HepG2 (cell line): ENCODE results near the gene HMGN4. TPM values are rescaled to one million over a fixed set of nuclear protein-coding genes. Genes with fewer than 3 reads are reported as not detected.
A peak's percentile ranks its signal among the peaks of the same experiment; 100 is the strongest.

Source experiments
- BRCA1 ChIP-seq: sonication (generic); formaldehyde crosslinking; IDR thresholded peaks from 2 replicates; pipeline ENCODE4 v1.4.0; 2020; ENCODE audit warnings: missing genetic modification reagents
- CCDC6 ChIP-seq: sonication (generic); formaldehyde crosslinking; IDR thresholded peaks from 2 replicates; pipeline ENCODE4 v1.8.1; 2022; ENCODE audit warnings: mild to moderate bottlenecking, missing genetic modification reagents, moderate library complexity
- CSRNP1 ChIP-seq: sonication (generic); formaldehyde crosslinking; IDR thresholded peaks from 2 replicates; pipeline ENCODE4 v1.8.1; 2023; ENCODE audit warnings: mild to moderate bottlenecking, missing genetic modification reagents
- HCFC1 ChIP-seq: fragments of 150-350 bp; IDR thresholded peaks from 2 replicates; pipeline ENCODE4 v1.6.1; 2014; ENCODE audit warnings: low read depth, low read length
- HOXD1 ChIP-seq: sonication (generic); formaldehyde crosslinking; IDR thresholded peaks from 2 replicates; pipeline ENCODE4 v1.5.0; 2020; ENCODE audit warnings: missing genetic modification reagents
- KAT7 ChIP-seq: IDR thresholded peaks from 2 replicates; pipeline ENCODE4 v1.6.1; 2018; ENCODE audit warnings: borderline replicate concordance, missing compliant biosample characterization
- KDM6A ChIP-seq: IDR thresholded peaks from 2 replicates; pipeline ENCODE4 v1.6.1; 2016; ENCODE audit warnings: low read depth
- NFIB ChIP-seq: sonication (generic); formaldehyde crosslinking; IDR thresholded peaks from 2 replicates; pipeline ENCODE4 v1.9.0; 2021; ENCODE audit warnings: missing genetic modification reagents, mild to moderate bottlenecking, borderline replicate concordance
- NKX3-1 ChIP-seq: sonication (generic); formaldehyde crosslinking; IDR thresholded peaks from 2 replicates; pipeline ENCODE4 v1.5.0; 2020; ENCODE audit warnings: missing genetic modification reagents
- PAWR ChIP-seq: sonication (generic); formaldehyde crosslinking; IDR thresholded peaks from 2 replicates; pipeline ENCODE4 v1.4.0; 2020; ENCODE audit warnings: missing genetic modification reagents, mild to moderate bottlenecking, borderline replicate concordance
- PHB2 ChIP-seq: fragments of 450-650 bp; IDR thresholded peaks from 2 replicates; pipeline ENCODE4 v1.6.1; 2018; ENCODE audit not compliant: partially characterized antibody
- POGZ ChIP-seq: sonication (generic); formaldehyde crosslinking; IDR thresholded peaks from 2 replicates; pipeline ENCODE4 v1.4.0; 2020; ENCODE audit warnings: mild to moderate bottlenecking, missing genetic modification reagents
- POLR2AphosphoS2 ChIP-seq: IDR thresholded peaks from 2 replicates; pipeline ENCODE4 v1.6.1; 2011; ENCODE audit warnings: low read depth, low read length, improper control_type of control experiment
- RAD51 ChIP-seq: fragments of 450-650 bp; IDR thresholded peaks from 2 replicates; pipeline ENCODE4 v1.6.1; 2016; ENCODE audit warnings: borderline replicate concordance
- RBFOX2 ChIP-seq: fragments of 200-400 bp; formaldehyde crosslinking; IDR thresholded peaks from 2 replicates; pipeline ENCODE4 v1.6.1; 2017; ENCODE audit warnings: low read depth, mild to moderate bottlenecking, low read length
- RBM22 ChIP-seq: fragments of 200-400 bp; formaldehyde crosslinking; optimal IDR thresholded peaks from 2 replicates; pipeline ENCODE3; 2017; ENCODE audit warnings: mild to moderate bottlenecking, low read length, moderate library complexity
- SMAD1 ChIP-seq: sonication (generic); formaldehyde crosslinking; IDR thresholded peaks from 2 replicates; pipeline ENCODE4 v1.4.0; 2020; ENCODE audit warnings: missing genetic modification reagents, low read depth, mild to moderate bottlenecking, borderline replicate concordance
- SMAD3 ChIP-seq: sonication (generic); formaldehyde crosslinking; IDR thresholded peaks from 2 replicates; pipeline ENCODE4 v1.4.0; 2020; ENCODE audit warnings: missing genetic modification reagents
- STAG1 ChIP-seq: sonication (generic); formaldehyde crosslinking; IDR thresholded peaks from 2 replicates; pipeline ENCODE4 v1.4.0; 2020; ENCODE audit warnings: missing genetic modification reagents
- ZFP82 ChIP-seq: sonication (generic); formaldehyde crosslinking; IDR thresholded peaks from 2 replicates; pipeline ENCODE4 v1.5.1; 2020; ENCODE audit warnings: mild to moderate bottlenecking, missing genetic modification reagents, borderline replicate concordance
- ZNF382 ChIP-seq: sonication (generic); formaldehyde crosslinking; IDR thresholded peaks from 2 replicates; pipeline ENCODE4 v1.5.0; 2020; ENCODE audit warnings: missing genetic modification reagents, mild to moderate bottlenecking, borderline replicate concordance
- ZNF460 ChIP-seq: sonication (generic); formaldehyde crosslinking; IDR thresholded peaks from 2 replicates; pipeline ENCODE4 v1.5.1; 2020; ENCODE audit warnings: missing genetic modification reagents, mild to moderate bottlenecking, borderline replicate concordance
- ZNF773 ChIP-seq: sonication (generic); formaldehyde crosslinking; IDR thresholded peaks from 2 replicates; pipeline ENCODE4 v1.4.0; 2020; ENCODE audit warnings: missing genetic modification reagents, borderline replicate concordance
- ZNF83 ChIP-seq: sonication (generic); formaldehyde crosslinking; IDR thresholded peaks from 2 replicates; pipeline ENCODE4 v1.4.0; 2020; ENCODE audit warnings: missing genetic modification reagents, mild to moderate bottlenecking, borderline replicate concordance
- ZSCAN9 ChIP-seq: IDR thresholded peaks from 2 replicates; pipeline ENCODE4 v1.6.1; 2016; ENCODE audit warnings: borderline replicate concordance
- polyA plus RNA-seq, 8 experiments: library from polyadenylated mRNA; depleted of rRNA in 3 of 8; stranded (reverse) in 7 of 8; unstranded in 1 of 8; fragments of >200 nt; fragmentation: Illumina TruSeq in 4 of 8; extraction: Trizol in 4 of 8; gene quantifications; 2 replicates each; pipeline versions ENCODE4 v1.2.1 to v1.2.3, GENCODE V29; 2011 to 2016; ENCODE audit warnings: low read depth in 4 of 8, missing spikeins in 1 of 8, mixed read lengths in 1 of 8; ENCODE audit not compliant: insufficient read depth in 1 of 8
- total RNA-seq, 5 experiments: library from RNA; depleted of rRNA; stranded (reverse); fragments of >200 nt; fragmentation: Illumina TruSeq; extraction: Trizol; gene quantifications; 2 replicates each; pipeline ENCODE4 v1.2.3, GENCODE V29; 2016; ENCODE audit warnings: low read depth in 1 of 5
- TF ChIP-seq, protein P1 (sequence below): sonication (generic); formaldehyde crosslinking; IDR thresholded peaks from 2 replicates; pipeline ENCODE4 v1.4.0; 2020; ENCODE audit warnings: missing genetic modification reagents
- TF ChIP-seq, protein P2 (sequence below): sonication (generic); formaldehyde crosslinking; IDR thresholded peaks from 2 replicates; pipeline ENCODE4 v1.5.0; 2020; ENCODE audit warnings: missing genetic modification reagents, mild to moderate bottlenecking, borderline replicate concordance
- TF ChIP-seq, protein P3 (sequence below): sonication (generic); formaldehyde crosslinking; IDR thresholded peaks from 2 replicates; pipeline ENCODE4 v1.5.0; 2020; ENCODE audit warnings: missing genetic modification reagents

Gene HMGN4
- total and polyA plus RNA-seq, 2 of the 13 experiments (the other 11 are each of a cell fraction or from before 2014, with no cell fraction given) = 39.9 to 52.1 TPM

GRCh38 chr6:26576929-26577719, 39.0 kb downstream of the HMGN4 start (continued):
- TF ChIP-seq RBM22 (no peak), BRCA1 (CRISPR knock-in tag) (no peak), RBFOX2 (no peak), POLR2AphosphoS2 (no peak), ZNF460 (CRISPR knock-in tag) (no peak), HCFC1 (no peak), HOXD1 (CRISPR knock-in tag) (no peak), KDM6A (CRISPR knock-in tag) (no peak), ZFP82 (CRISPR knock-in tag) (no peak), ZSCAN9 (CRISPR knock-in tag) (no peak), SMAD3 (CRISPR knock-in tag) (peak; percentile 78; the same call in 1 of the 2 replicates), RAD51 (no peak), KAT7 (CRISPR knock-in tag) (peak; percentile 81; the same call in 1 of the 2 replicates), CCDC6 (CRISPR knock-in tag) (no peak), ZNF773 (CRISPR knock-in tag) (no peak), PHB2 (no peak), SMAD1 (CRISPR knock-in tag) (no peak), NKX3-1 (CRISPR knock-in tag) (peak; percentile 79; the same call in 1 of the 2 replicates), ZNF83 (CRISPR knock-in tag) (no peak), NFIB (CRISPR knock-in tag) (no peak), POGZ (CRISPR knock-in tag) (no peak), STAG1 (CRISPR knock-in tag) (no peak), PAWR (CRISPR knock-in tag) (no peak), ZNF382 (CRISPR knock-in tag) (no peak), CSRNP1 (no peak)
- TF ChIP-seq, protein P1, sequence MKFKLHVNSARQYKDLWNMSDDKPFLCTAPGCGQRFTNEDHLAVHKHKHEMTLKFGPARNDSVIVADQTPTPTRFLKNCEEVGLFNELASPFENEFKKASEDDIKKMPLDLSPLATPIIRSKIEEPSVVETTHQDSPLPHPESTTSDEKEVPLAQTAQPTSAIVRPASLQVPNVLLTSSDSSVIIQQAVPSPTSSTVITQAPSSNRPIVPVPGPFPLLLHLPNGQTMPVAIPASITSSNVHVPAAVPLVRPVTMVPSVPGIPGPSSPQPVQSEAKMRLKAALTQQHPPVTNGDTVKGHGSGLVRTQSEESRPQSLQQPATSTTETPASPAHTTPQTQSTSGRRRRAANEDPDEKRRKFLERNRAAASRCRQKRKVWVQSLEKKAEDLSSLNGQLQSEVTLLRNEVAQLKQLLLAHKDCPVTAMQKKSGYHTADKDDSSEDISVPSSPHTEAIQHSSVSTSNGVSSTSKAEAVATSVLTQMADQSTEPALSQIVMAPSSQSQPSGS = no peak; the same call in 1 of the 2 replicates
- TF ChIP-seq, protein P2, sequence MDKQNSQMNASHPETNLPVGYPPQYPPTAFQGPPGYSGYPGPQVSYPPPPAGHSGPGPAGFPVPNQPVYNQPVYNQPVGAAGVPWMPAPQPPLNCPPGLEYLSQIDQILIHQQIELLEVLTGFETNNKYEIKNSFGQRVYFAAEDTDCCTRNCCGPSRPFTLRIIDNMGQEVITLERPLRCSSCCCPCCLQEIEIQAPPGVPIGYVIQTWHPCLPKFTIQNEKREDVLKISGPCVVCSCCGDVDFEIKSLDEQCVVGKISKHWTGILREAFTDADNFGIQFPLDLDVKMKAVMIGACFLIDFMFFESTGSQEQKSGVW (CRISPR knock-in tag) = no peak
- TF ChIP-seq, protein P3, sequence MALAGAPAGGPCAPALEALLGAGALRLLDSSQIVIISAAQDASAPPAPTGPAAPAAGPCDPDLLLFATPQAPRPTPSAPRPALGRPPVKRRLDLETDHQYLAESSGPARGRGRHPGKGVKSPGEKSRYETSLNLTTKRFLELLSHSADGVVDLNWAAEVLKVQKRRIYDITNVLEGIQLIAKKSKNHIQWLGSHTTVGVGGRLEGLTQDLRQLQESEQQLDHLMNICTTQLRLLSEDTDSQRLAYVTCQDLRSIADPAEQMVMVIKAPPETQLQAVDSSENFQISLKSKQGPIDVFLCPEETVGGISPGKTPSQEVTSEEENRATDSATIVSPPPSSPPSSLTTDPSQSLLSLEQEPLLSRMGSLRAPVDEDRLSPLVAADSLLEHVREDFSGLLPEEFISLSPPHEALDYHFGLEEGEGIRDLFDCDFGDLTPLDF (CRISPR knock-in tag) = no peak
